Measurements from ENCODE around the gene SPAG6. TPM values are rescaled to one million over a fixed set of nuclear protein-coding genes. Genes with fewer than 3 reads are reported as not detected.

The SPAG6 gene
- total RNA-seq, 1 experiment from 2014 or later, result 0.74 TPM

DNA sequence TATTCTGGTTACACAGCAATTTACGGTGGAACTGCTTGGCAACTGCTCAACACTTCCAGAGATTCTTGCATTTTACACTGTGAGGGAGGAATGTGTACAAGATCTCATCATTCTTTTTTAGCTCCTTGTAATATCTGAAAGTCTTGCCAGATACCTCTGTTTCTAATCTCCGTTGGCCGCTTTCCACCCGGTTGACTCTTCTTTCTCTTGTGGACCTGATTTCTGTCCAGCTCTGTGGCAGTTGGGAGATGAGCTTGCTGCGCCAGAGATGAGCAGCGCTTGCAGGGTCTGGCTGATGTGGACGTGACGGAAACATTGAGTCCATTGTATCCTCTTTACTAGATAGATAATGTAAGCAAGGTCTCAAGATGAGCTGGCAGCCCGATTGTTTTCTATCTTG, 27.6 kb downstream of the SPAG6 start (continued):
- TF ChIP-seq, protein P1, sequence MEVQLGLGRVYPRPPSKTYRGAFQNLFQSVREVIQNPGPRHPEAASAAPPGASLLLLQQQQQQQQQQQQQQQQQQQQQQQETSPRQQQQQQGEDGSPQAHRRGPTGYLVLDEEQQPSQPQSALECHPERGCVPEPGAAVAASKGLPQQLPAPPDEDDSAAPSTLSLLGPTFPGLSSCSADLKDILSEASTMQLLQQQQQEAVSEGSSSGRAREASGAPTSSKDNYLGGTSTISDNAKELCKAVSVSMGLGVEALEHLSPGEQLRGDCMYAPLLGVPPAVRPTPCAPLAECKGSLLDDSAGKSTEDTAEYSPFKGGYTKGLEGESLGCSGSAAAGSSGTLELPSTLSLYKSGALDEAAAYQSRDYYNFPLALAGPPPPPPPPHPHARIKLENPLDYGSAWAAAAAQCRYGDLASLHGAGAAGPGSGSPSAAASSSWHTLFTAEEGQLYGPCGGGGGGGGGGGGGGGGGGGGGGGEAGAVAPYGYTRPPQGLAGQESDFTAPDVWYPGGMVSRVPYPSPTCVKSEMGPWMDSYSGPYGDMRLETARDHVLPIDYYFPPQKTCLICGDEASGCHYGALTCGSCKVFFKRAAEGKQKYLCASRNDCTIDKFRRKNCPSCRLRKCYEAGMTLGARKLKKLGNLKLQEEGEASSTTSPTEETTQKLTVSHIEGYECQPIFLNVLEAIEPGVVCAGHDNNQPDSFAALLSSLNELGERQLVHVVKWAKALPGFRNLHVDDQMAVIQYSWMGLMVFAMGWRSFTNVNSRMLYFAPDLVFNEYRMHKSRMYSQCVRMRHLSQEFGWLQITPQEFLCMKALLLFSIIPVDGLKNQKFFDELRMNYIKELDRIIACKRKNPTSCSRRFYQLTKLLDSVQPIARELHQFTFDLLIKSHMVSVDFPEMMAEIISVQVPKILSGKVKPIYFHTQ (CRISPR knock-in tag; IDR thresholded peaks at IDR 0.05), result no peak
- TF ChIP-seq SOX15 (CRISPR knock-in tag; IDR thresholded peaks at IDR 0.05) (no peak), ZNF416 (CRISPR knock-in tag; IDR thresholded peaks at IDR 0.05) (no peak), JAZF1 (CRISPR knock-in tag; IDR thresholded peaks at IDR 0.05) (no peak), GRHL2 (CRISPR knock-in tag; IDR thresholded peaks at IDR 0.05; ENCODE audit: insufficient replicate concordance, severe bottlenecking) (no peak), ZNF317 (CRISPR knock-in tag; IDR thresholded peaks at IDR 0.05; ENCODE audit: borderline replicate concordance, low read depth) (no peak), ZNF121 (CRISPR knock-in tag; IDR thresholded peaks at IDR 0.05) (no peak), GABPB1 (CRISPR knock-in tag; IDR thresholded peaks at IDR 0.05) (no peak), JUN (CRISPR knock-in tag; IDR thresholded peaks at IDR 0.05) (no peak)

DNA sequence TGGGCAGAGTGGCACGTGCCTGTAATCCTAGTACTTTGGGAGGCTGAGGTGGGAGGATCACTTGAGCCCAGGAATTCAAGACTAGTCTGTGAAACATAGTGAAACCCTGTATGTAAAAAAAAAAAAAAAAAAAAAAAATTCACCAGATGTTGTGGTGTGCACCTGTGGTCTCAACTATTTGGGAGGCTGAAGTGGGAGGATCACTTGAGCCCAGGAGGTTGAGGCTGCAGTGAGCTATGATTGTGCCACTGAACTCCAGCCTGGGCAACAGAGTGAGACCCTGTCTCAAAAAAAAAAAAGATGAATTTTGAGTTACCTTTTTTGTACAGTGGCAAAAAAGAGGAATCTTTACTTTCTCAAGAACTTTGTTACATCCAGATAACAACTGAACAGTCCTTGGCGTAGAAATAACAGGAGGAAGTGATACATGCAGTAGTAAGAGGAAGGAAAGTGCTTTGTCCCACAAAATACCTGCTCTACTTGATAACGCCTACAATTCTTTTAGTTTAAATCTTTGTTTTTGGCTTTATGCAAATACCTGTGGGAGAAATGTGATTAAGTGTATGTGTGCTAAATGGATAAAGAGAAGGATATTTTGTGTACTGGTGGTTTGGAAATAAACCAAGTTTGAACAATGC, 29.3 kb downstream of the SPAG6 start:
- no peak overlapping the region for H3K27ac Mint-ChIP-seq
- no peaks in the 10 kb centered on the region for H3K9me3 Mint-ChIP-seq
- H3K4me3 Mint-ChIP-seq, result no peak overlapping the region
- DNase-seq (ENCODE audit: low spot score), result no peak
- no peak for TF ChIP-seq NFYB (CRISPR knock-in tag; conservative IDR thresholded peaks at IDR 0.05; ENCODE audit: low read depth)
- TF ChIP-seq, protein P2, sequence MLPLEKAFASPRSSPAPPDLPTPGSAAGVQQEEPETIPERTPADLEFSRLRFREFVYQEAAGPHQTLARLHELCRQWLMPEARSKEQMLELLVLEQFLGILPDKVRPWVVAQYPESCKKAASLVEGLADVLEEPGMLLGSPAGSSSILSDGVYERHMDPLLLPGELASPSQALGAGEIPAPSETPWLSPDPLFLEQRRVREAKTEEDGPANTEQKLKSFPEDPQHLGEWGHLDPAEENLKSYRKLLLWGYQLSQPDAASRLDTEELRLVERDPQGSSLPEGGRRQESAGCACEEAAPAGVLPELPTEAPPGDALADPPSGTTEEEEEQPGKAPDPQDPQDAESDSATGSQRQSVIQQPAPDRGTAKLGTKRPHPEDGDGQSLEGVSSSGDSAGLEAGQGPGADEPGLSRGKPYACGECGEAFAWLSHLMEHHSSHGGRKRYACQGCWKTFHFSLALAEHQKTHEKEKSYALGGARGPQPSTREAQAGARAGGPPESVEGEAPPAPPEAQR (CRISPR knock-in tag; IDR thresholded peaks at IDR 0.05), result no peak
- H3K27me3 Mint-ChIP-seq (ENCODE audit: low read depth), result no peaks in the 10 kb centered on the region
- peaks cover 10% of the 10 kb centered on the region for H3K4me1 Mint-ChIP-seq
- CTCF ChIA-PET, result interaction anchor here (0.6 kb wide), 1 partner anchor 131 kb away, joined by 3 read pairs; no protein-coding TSS in a partner anchor
- ATAC-seq, result no peak
- POLR2A ChIA-PET, result interaction anchor here (0.7 kb wide), 1 partner anchor 19 kb away, joined by 4 read pairs; no protein-coding TSS in a partner anchor
- no peaks in the 10 kb centered on the region for H3K36me3 Mint-ChIP-seq

- ChIA-PET POLR2A (no interaction called here), CTCF (no interaction called here)
- no peaks in the 10 kb centered on the region for H3K36me3 Mint-ChIP-seq
- no peaks in the 10 kb centered on the region for H3K9me3 Mint-ChIP-seq
- peak; percentile 50 for ATAC-seq
- H3K27ac Mint-ChIP-seq, result no peak overlapping the region
- H3K27me3 Mint-ChIP-seq (ENCODE audit: low read depth), result no peaks in the 10 kb centered on the region
- peaks cover 10% of the 10 kb centered on the region for H3K4me1 Mint-ChIP-seq
- no peak overlapping the region for H3K4me3 Mint-ChIP-seq
- no peak for DNase-seq (ENCODE audit: low spot score)
- TF ChIP-seq ZNF671 (CRISPR knock-in tag; IDR thresholded peaks at IDR 0.05) (no peak), ZNF423 (CRISPR knock-in tag; IDR thresholded peaks at IDR 0.05) (no peak), FOXK1 (CRISPR knock-in tag; IDR thresholded peaks at IDR 0.05) (no peak), OVOL2 (CRISPR knock-in tag; IDR thresholded peaks at IDR 0.05; ENCODE audit: borderline replicate concordance) (no peak), NR1H2 (CRISPR knock-in tag; IDR thresholded peaks at IDR 0.05) (no peak), TCF7 (CRISPR knock-in tag; IDR thresholded peaks at IDR 0.05; ENCODE audit: low read depth) (no peak)
- TF ChIP-seq, protein P3, sequence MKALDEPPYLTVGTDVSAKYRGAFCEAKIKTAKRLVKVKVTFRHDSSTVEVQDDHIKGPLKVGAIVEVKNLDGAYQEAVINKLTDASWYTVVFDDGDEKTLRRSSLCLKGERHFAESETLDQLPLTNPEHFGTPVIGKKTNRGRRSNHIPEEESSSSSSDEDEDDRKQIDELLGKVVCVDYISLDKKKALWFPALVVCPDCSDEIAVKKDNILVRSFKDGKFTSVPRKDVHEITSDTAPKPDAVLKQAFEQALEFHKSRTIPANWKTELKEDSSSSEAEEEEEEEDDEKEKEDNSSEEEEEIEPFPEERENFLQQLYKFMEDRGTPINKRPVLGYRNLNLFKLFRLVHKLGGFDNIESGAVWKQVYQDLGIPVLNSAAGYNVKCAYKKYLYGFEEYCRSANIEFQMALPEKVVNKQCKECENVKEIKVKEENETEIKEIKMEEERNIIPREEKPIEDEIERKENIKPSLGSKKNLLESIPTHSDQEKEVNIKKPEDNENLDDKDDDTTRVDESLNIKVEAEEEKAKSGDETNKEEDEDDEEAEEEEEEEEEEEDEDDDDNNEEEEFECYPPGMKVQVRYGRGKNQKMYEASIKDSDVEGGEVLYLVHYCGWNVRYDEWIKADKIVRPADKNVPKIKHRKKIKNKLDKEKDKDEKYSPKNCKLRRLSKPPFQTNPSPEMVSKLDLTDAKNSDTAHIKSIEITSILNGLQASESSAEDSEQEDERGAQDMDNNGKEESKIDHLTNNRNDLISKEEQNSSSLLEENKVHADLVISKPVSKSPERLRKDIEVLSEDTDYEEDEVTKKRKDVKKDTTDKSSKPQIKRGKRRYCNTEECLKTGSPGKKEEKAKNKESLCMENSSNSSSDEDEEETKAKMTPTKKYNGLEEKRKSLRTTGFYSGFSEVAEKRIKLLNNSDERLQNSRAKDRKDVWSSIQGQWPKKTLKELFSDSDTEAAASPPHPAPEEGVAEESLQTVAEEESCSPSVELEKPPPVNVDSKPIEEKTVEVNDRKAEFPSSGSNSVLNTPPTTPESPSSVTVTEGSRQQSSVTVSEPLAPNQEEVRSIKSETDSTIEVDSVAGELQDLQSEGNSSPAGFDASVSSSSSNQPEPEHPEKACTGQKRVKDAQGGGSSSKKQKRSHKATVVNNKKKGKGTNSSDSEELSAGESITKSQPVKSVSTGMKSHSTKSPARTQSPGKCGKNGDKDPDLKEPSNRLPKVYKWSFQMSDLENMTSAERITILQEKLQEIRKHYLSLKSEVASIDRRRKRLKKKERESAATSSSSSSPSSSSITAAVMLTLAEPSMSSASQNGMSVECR (CRISPR knock-in tag; IDR thresholded peaks at IDR 0.05; ENCODE audit: borderline replicate concordance), result no peak
- TF ChIP-seq, protein P1 (CRISPR knock-in tag; IDR thresholded peaks at IDR 0.05), result no peak
- TF ChIP-seq, protein P4, sequence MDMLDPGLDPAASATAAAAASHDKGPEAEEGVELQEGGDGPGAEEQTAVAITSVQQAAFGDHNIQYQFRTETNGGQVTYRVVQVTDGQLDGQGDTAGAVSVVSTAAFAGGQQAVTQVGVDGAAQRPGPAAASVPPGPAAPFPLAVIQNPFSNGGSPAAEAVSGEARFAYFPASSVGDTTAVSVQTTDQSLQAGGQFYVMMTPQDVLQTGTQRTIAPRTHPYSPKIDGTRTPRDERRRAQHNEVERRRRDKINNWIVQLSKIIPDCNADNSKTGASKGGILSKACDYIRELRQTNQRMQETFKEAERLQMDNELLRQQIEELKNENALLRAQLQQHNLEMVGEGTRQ (CRISPR knock-in tag; IDR thresholded peaks at IDR 0.05), result no peak
Measured at GRCh38 chr10:22379059-22379458, 33.8 kb downstream of the SPAG6 start.

Data from WTC11 (cell line).